A549 (cell line): ENCODE data around the gene PASK. TPM values are rescaled to one million over a fixed set of nuclear protein-coding genes. Genes with fewer than 3 reads are reported as not detected.

Experiments used
- ATAC-seq, 2 experiments: fragments of 200-7000 bp in 1 of 2; fragments of >200 bp in 1 of 2; cut with Nextera tagmentation in 1 of 2; cut with Tn5 transposase in 1 of 2; 3 replicates each; pipeline versions ENCODE4 v1.8.0 to v1.9.1; 2018 to 2020; ENCODE audit warnings: mild to moderate bottlenecking in 1 of 2, moderate library complexity in 1 of 2
- CTCF ChIA-PET: fragments of 300-600 bp; sonication (Branson Sonifier 250); formaldehyde crosslinking; extraction: SDS; loops from one replicate; lab custom pipeline; 2021; ENCODE audit warnings: antibody characterized with exemption, inconsistent platforms; lab: Yijun Ruan, JAX
- POLR2A ChIA-PET: fragments of 350-600 bp; formaldehyde crosslinking; extraction: SDS; loops from one replicate; lab custom pipeline; 2021; ENCODE audit warnings: antibody characterized with exemption, inconsistent platforms; lab: Yijun Ruan, JAX
- DNase-seq, 2 experiments: peaks; one replicate each; pipeline versions ENCODE4 v3.0.0 to v3.0.0-alpha.2; 2011 to 2016; ENCODE audit warnings: low read depth in 1 of 2, low spot score in 1 of 2
- FAIRE-seq: peaks from 2 replicates; lab custom pipeline; 2011; peaks lifted over from hg19 to GRCh38; lab: Jason Lieb, UNC
- H3K27ac ChIP-seq, 2 experiments: fragments of >200 bp; sonication (Bioruptor Twin); formaldehyde crosslinking; 3 replicates each; pipeline ENCODE4 v1.5.1; 2016 to 2017
- H3K4me1 ChIP-seq: fragments of >200 bp; sonication (Bioruptor Twin); formaldehyde crosslinking; 3 replicates; pipeline ENCODE4 v1.6.1; 2016
- H3K4me2 ChIP-seq: fragments of >200 bp; sonication (Bioruptor Twin); formaldehyde crosslinking; 3 replicates; pipeline ENCODE4 v1.6.1; 2016
- H3K4me3 ChIP-seq: fragments of >200 bp; sonication (Bioruptor Twin); formaldehyde crosslinking; 3 replicates; pipeline ENCODE4 v1.5.1; 2016
- H3K9me3 ChIP-seq: fragments of >200 bp; sonication (Bioruptor Twin); formaldehyde crosslinking; 3 replicates; pipeline ENCODE4 v1.6.1; 2016
- BHLHE40 ChIP-seq: IDR thresholded peaks from 2 replicates; pipeline ENCODE4 v1.6.1; 2012; ENCODE audit warnings: low read depth, low read length, inconsistent platforms
- CBX8 ChIP-seq: fragments of 200-600 bp; sonication (generic); IDR thresholded peaks from 2 replicates; pipeline ENCODE4 v1.6.1; 2016
- CEBPB ChIP-seq, 2 experiments: fragments of >200 bp in 1 of 2; sonication (Bioruptor Twin) in 1 of 2; formaldehyde crosslinking in 1 of 2; IDR thresholded peaks; 2 replicates each; pipeline ENCODE4 v1.6.1; 2012 to 2016
- EHF ChIP-seq: fragments of 250-450 bp; sonication (Bioruptor Pico); IDR thresholded peaks from 2 replicates; pipeline ENCODE4 v1.5.0; 2020; ENCODE audit warnings: mild to moderate bottlenecking
- FOSL2 ChIP-seq, 2 experiments: fragments of 450-650 bp in 1 of 2; fragments of >200 bp in 1 of 2; sonication (Bioruptor Twin) in 1 of 2; formaldehyde crosslinking; IDR thresholded peaks; 2 replicates each; pipeline versions ENCODE4 v1.5.0 to v1.6.1; 2016 to 2020; ENCODE audit warnings: mild to moderate bottlenecking in 1 of 2, moderate library complexity in 1 of 2
- GATA3 ChIP-seq: IDR thresholded peaks from 2 replicates; pipeline ENCODE4 v1.6.1; 2012; ENCODE audit warnings: borderline replicate concordance
- HOXB13 ChIP-seq: fragments of 250-450 bp; sonication (Bioruptor Pico); IDR thresholded peaks from 2 replicates; pipeline ENCODE4 v1.5.0; 2020; ENCODE audit warnings: low read depth, mild to moderate bottlenecking, moderate library complexity
- HOXB5 ChIP-seq: fragments of 250-450 bp; sonication (Bioruptor Pico); IDR thresholded peaks from 2 replicates; pipeline ENCODE4 v1.5.0; 2020; ENCODE audit warnings: mild to moderate bottlenecking, moderate library complexity
- JUNB ChIP-seq: fragments of >200 bp; sonication (Bioruptor Twin); formaldehyde crosslinking; IDR thresholded peaks from 2 replicates; pipeline ENCODE4 v1.6.1; 2016
- KDM1A ChIP-seq: fragments of 200-600 bp; sonication (generic); IDR thresholded peaks from 2 replicates; pipeline ENCODE4 v1.6.1; 2016; ENCODE audit warnings: low read depth, mild to moderate bottlenecking
- KDM5A ChIP-seq: fragments of 200-600 bp; sonication (generic); IDR thresholded peaks from 2 replicates; pipeline ENCODE4 v1.6.1; 2016; ENCODE audit warnings: antibody characterized with exemption, mild to moderate bottlenecking
- MAZ ChIP-seq: fragments of 150-350 bp; IDR thresholded peaks from 2 replicates; pipeline ENCODE4 v1.6.1; 2014; ENCODE audit warnings: antibody characterized with exemption, low read depth, low read length, borderline replicate concordance
- NFE2L2 ChIP-seq: fragments of 150-350 bp; conservative IDR thresholded peaks from 2 replicates; pipeline ENCODE4 v1.6.1; 2014; ENCODE audit warnings: low read length
- PHF8 ChIP-seq: fragments of 200-600 bp; sonication (generic); IDR thresholded peaks from 2 replicates; pipeline ENCODE4 v1.6.1; 2016; ENCODE audit warnings: low read depth, mild to moderate bottlenecking, antibody characterized with exemption, moderate library complexity, borderline replicate concordance
- POLR2A ChIP-seq: IDR thresholded peaks from 2 replicates; pipeline ENCODE4 v1.6.1; 2012; ENCODE audit warnings: mild to moderate bottlenecking, low read length
- RAD21 ChIP-seq, 2 experiments: fragments of >200 bp in 1 of 2; sonication (Bioruptor Twin) in 1 of 2; formaldehyde crosslinking in 1 of 2; IDR thresholded peaks in 1 of 2; conservative IDR thresholded peaks in 1 of 2; 2 replicates in 1 of 2; 3 replicates in 1 of 2; pipeline ENCODE4 v1.6.1; 2012 to 2018; ENCODE audit warnings: inconsistent platforms in 1 of 2
- TP53 ChIP-seq: fragments of 250-450 bp; sonication (Bioruptor Pico); IDR thresholded peaks from 2 replicates; pipeline ENCODE4 v1.5.0; 2021; ENCODE audit warnings: mild to moderate bottlenecking, moderate library complexity
- ZC3H11A ChIP-seq: fragments of 450-650 bp; IDR thresholded peaks from 2 replicates; pipeline ENCODE4 v1.6.1; 2014; ENCODE audit warnings: antibody characterized with exemption, mild to moderate bottlenecking
- ZNF302 ChIP-seq: fragments of 250-450 bp; sonication (Bioruptor Pico); IDR thresholded peaks from 2 replicates; pipeline ENCODE4 v1.9.0; 2021; ENCODE audit warnings: inconsistent platforms, mild to moderate bottlenecking, moderate library complexity
- WGBS: methylation state at CpG from one replicate; pipeline ENCODE4 v1.1.6; 2017; ENCODE audit errors: missing lambda C conversion rate; 5-methylcytosine and 5-hydroxymethylcytosine counted together
- polyA plus RNA-seq, 4 experiments: library from polyadenylated mRNA; depleted of rRNA in 3 of 4; stranded (reverse); fragments of >200 nt; fragmentation: RNase III in 1 of 4; extraction: RNeasy Plus Mini Kit Qiagen cat#74134 plus additional on column Dnase treatment in 1 of 4; gene quantifications; 2 replicates in 3 of 4; 3 replicates in 1 of 4; pipeline ENCODE4 v1.2.3, GENCODE V29; 2011 to 2017
- TF ChIP-seq, protein P1 (sequence below): fragments of 250-450 bp; sonication (Bioruptor Pico); IDR thresholded peaks from 2 replicates; pipeline ENCODE4 v1.5.0; 2020; ENCODE audit warnings: low read depth, mild to moderate bottlenecking, moderate library complexity
- TF ChIP-seq, protein P2 (sequence below): fragments of >200 bp; sonication (Bioruptor Twin); formaldehyde crosslinking; IDR thresholded peaks from 3 replicates; pipeline ENCODE4 v1.5.1; 2016
- TF ChIP-seq, protein P3 (sequence below): fragments of 150-350 bp; IDR thresholded peaks from 2 replicates; pipeline ENCODE4 v1.6.1; 2014; ENCODE audit warnings: low read depth, mild to moderate bottlenecking, low read length

The PASK gene
- polyA plus RNA-seq, 2 of the 4 experiments (the other 2 are of a cell fraction), result 7.4 to 12.4 TPM

DNA sequence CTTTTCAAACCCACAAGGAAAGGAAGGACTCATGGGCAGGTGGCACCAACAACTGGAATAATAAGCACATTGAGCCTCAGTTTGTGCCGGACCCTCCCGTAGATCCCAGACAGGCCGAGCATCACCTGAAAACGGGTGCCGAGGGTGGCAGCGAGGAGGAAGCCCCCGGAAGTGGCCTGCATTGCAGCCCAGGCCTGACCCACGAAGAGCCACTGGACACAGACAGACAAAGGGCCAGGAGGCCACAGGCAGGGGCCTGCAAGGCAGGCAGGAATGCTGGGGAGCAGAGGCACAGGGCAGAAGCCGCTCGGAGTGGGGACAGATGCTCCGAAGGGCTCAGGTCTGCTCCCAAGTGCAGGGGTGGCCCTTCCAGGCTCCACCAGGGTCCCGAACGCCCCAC lies 78.9 kb downstream of the PASK start:
- Histone ChIP-seq H3K4me2 (no peak overlapping the region), H3K27ac (no peak overlapping the region), H3K4me3 (no peak overlapping the region), H3K9me3 (no peaks in the 10 kb centered on the region), H3K4me1 (no peaks in the 10 kb centered on the region)
- CTCF ChIA-PET, result interaction anchor here (1.4 kb wide), 1 partner anchor 10 kb away, joined by 6 read pairs; no protein-coding TSS in a partner anchor
- DNase-seq (no peak), ATAC-seq (no peak), FAIRE-seq (no peak)
- TF ChIP-seq, protein P1, sequence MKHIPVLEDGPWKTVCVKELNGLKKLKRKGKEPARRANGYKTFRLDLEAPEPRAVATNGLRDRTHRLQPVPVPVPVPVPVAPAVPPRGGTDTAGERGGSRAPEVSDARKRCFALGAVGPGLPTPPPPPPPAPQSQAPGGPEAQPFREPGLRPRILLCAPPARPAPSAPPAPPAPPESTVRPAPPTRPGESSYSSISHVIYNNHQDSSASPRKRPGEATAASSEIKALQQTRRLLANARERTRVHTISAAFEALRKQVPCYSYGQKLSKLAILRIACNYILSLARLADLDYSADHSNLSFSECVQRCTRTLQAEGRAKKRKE, result no peak
- TF ChIP-seq ZNF302 (CRISPR knock-in tag), result no peak
- TF ChIP-seq EHF (CRISPR knock-in tag), result no peak
- no peak for TF ChIP-seq JUNB
- TF ChIP-seq NFE2L2, result no peak
- TF ChIP-seq TP53 (CRISPR knock-in tag), result no peak
- TF ChIP-seq CBX8, result no peak
- no peak for TF ChIP-seq FOSL2 (IDR thresholded peaks at IDR 0.05)
- TF ChIP-seq FOSL2 (CRISPR knock-in tag; IDR thresholded peaks at IDR 0.05), result no peak
- no peak for TF ChIP-seq GATA3
- no peak for TF ChIP-seq PHF8
- no peak for TF ChIP-seq BHLHE40
- no peak for TF ChIP-seq HOXB5 (CRISPR knock-in tag)
- 74% methylated on average over 12 of the region's 13 CpGs for WGBS
- POLR2A ChIA-PET, result no interaction called here

DNA sequence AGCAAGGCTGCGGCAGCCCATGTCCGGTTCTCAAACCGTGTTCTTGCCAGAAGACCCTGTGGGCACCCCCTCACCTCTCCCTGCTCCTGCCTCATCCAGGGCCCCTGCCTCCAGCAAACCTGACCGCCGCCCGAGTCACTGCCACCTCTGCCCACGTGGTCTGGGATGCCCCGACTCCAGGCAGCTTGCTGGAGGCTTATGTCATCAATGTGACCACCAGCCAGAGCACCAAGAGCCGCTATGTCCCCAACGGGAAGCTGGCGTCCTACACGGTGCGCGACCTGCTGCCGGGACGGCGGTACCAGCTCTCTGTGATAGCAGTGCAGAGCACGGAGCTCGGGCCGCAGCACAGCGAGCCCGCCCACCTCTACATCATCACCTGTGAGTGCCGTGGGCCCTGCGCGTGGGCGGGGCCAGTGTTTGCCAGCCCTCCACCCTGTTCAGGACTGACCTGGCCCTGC lies 79.4 kb downstream of the PASK start:
- Histone ChIP-seq H3K4me2 (no peak overlapping the region), H3K27ac (no peak overlapping the region), H3K4me3 (no peak overlapping the region), H3K4me1 (no peaks in the 10 kb centered on the region), H3K9me3 (no peaks in the 10 kb centered on the region)
- ATAC-seq (no peak), FAIRE-seq (no peak), DNase-seq (no peak)
- ChIA-PET POLR2A (no interaction called here), CTCF (interaction anchor here (0.8 to 2.0 kb wide), 2 partner anchors 8 to 20 kb away, joined by 3 to 6 read pairs; no protein-coding TSS in a partner anchor)
- 86% methylated on average over 13 of the region's 26 CpGs for WGBS
- TF ChIP-seq ZC3H11A (no peak), POLR2A (no peak), NFE2L2 (no peak), RAD21 (conservative IDR thresholded peaks at IDR 0.05 in 1 of 2, IDR thresholded peaks at IDR 0.05 in 1 of 2) (no peak), KDM5A (no peak), KDM1A (no peak), CEBPB (IDR thresholded peaks at IDR 0.05) (no peak), MAZ (no peak), TP53 (CRISPR knock-in tag) (no peak), GATA3 (no peak), HOXB13 (CRISPR knock-in tag) (no peak)
- TF ChIP-seq, protein P2, sequence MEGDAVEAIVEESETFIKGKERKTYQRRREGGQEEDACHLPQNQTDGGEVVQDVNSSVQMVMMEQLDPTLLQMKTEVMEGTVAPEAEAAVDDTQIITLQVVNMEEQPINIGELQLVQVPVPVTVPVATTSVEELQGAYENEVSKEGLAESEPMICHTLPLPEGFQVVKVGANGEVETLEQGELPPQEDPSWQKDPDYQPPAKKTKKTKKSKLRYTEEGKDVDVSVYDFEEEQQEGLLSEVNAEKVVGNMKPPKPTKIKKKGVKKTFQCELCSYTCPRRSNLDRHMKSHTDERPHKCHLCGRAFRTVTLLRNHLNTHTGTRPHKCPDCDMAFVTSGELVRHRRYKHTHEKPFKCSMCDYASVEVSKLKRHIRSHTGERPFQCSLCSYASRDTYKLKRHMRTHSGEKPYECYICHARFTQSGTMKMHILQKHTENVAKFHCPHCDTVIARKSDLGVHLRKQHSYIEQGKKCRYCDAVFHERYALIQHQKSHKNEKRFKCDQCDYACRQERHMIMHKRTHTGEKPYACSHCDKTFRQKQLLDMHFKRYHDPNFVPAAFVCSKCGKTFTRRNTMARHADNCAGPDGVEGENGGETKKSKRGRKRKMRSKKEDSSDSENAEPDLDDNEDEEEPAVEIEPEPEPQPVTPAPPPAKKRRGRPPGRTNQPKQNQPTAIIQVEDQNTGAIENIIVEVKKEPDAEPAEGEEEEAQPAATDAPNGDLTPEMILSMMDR, result no peak
- TF ChIP-seq, protein P3, sequence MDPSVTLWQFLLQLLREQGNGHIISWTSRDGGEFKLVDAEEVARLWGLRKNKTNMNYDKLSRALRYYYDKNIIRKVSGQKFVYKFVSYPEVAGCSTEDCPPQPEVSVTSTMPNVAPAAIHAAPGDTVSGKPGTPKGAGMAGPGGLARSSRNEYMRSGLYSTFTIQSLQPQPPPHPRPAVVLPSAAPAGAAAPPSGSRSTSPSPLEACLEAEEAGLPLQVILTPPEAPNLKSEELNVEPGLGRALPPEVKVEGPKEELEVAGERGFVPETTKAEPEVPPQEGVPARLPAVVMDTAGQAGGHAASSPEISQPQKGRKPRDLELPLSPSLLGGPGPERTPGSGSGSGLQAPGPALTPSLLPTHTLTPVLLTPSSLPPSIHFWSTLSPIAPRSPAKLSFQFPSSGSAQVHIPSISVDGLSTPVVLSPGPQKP, result no peak
- TF ChIP-seq, all 56 proteins: peak for 0
